HepG2 (cell line): ENCODE measurements around the gene CHMP6. TPM values are rescaled to one million over a fixed set of nuclear protein-coding genes. Genes with fewer than 3 reads are reported as not detected.

Source experiments
- CENPT ChIP-seq: sonication (generic); formaldehyde crosslinking; IDR thresholded peaks from 2 replicates; pipeline ENCODE4 v1.8.0; 2022; ENCODE audit warnings: low read depth, mild to moderate bottlenecking, moderate library complexity, missing genetic modification reagents
- HDAC1 ChIP-seq: sonication (generic); formaldehyde crosslinking; IDR thresholded peaks from 2 replicates; pipeline ENCODE4 v1.5.1; 2020; ENCODE audit warnings: mild to moderate bottlenecking, missing genetic modification reagents
- KMT2B ChIP-seq: IDR thresholded peaks from 2 replicates; pipeline ENCODE4 v1.6.1; 2016; ENCODE audit warnings: missing genetic modification reagents, missing compliant biosample characterization
- PPARG ChIP-seq: conservative IDR thresholded peaks from 2 replicates; pipeline ENCODE4 v1.6.1; 2016; ENCODE audit warnings: missing biosample characterization, missing genetic modification reagents
- RAD21 ChIP-seq: fragments of 450-650 bp; formaldehyde crosslinking; IDR thresholded peaks from 2 replicates; pipeline ENCODE4 v1.5.0; 2020; ENCODE audit warnings: mild to moderate bottlenecking
- SRY ChIP-seq: sonication (generic); formaldehyde crosslinking; IDR thresholded peaks from 2 replicates; pipeline ENCODE4 v1.8.0; 2022; ENCODE audit warnings: mild to moderate bottlenecking, missing genetic modification reagents
- ZBTB20 ChIP-seq: sonication (generic); formaldehyde crosslinking; IDR thresholded peaks from 2 replicates; pipeline ENCODE4 v1.8.1; 2023; ENCODE audit warnings: missing genetic modification reagents, low read depth, mild to moderate bottlenecking, borderline replicate concordance
- ZMYM2 ChIP-seq: sonication (generic); formaldehyde crosslinking; IDR thresholded peaks from 2 replicates; pipeline ENCODE4 v1.8.0; 2022; ENCODE audit warnings: mild to moderate bottlenecking, missing genetic modification reagents
- ZNF333 ChIP-seq: sonication (generic); formaldehyde crosslinking; IDR thresholded peaks from 2 replicates; pipeline ENCODE4 v1.4.0; 2020; ENCODE audit warnings: mild to moderate bottlenecking, missing genetic modification reagents, borderline replicate concordance
- ZNF337 ChIP-seq: sonication (generic); formaldehyde crosslinking; IDR thresholded peaks from 2 replicates; pipeline ENCODE4 v1.5.1; 2020; ENCODE audit warnings: missing genetic modification reagents, low read depth, mild to moderate bottlenecking, borderline replicate concordance
- ZNF589 ChIP-seq: sonication (generic); formaldehyde crosslinking; conservative IDR thresholded peaks from 2 replicates; pipeline ENCODE4 v1.8.0; 2022; ENCODE audit warnings: mild to moderate bottlenecking, moderate library complexity, missing genetic modification reagents
- ZNF713 ChIP-seq: sonication (generic); formaldehyde crosslinking; IDR thresholded peaks from 2 replicates; pipeline ENCODE4 v1.4.0; 2020; ENCODE audit warnings: mild to moderate bottlenecking, missing genetic modification reagents
- ZSCAN20 ChIP-seq: sonication (generic); formaldehyde crosslinking; IDR thresholded peaks from 2 replicates; pipeline ENCODE4 v1.4.0; 2020; ENCODE audit warnings: missing genetic modification reagents, mild to moderate bottlenecking, borderline replicate concordance
- ZSCAN25 ChIP-seq: sonication (generic); formaldehyde crosslinking; IDR thresholded peaks from 2 replicates; pipeline ENCODE4 v1.8.0; 2022; ENCODE audit warnings: mild to moderate bottlenecking, missing genetic modification reagents
- polyA plus RNA-seq, 8 experiments: library from polyadenylated mRNA; depleted of rRNA in 3 of 8; stranded (reverse) in 7 of 8; unstranded in 1 of 8; fragments of >200 nt; fragmentation: Illumina TruSeq in 4 of 8; extraction: Trizol in 4 of 8; gene quantifications; 2 replicates each; pipeline versions ENCODE4 v1.2.1 to v1.2.3, GENCODE V29; 2011 to 2016; ENCODE audit warnings: low read depth in 4 of 8, missing spikeins in 1 of 8, mixed read lengths in 1 of 8; ENCODE audit not compliant: insufficient read depth in 1 of 8
- total RNA-seq, 5 experiments: library from RNA; depleted of rRNA; stranded (reverse); fragments of >200 nt; fragmentation: Illumina TruSeq; extraction: Trizol; gene quantifications; 2 replicates each; pipeline ENCODE4 v1.2.3, GENCODE V29; 2016; ENCODE audit warnings: low read depth in 1 of 5
- TF ChIP-seq, protein P1 (sequence below): sonication (generic); formaldehyde crosslinking; IDR thresholded peaks from 2 replicates; pipeline ENCODE4 v1.5.0; 2020; ENCODE audit warnings: mild to moderate bottlenecking, missing genetic modification reagents, moderate library complexity
- TF ChIP-seq, protein P2 (sequence below), 2 experiments: fragments of 450-650 bp in 1 of 2; sonication (generic) in 1 of 2; formaldehyde crosslinking; IDR thresholded peaks; 2 replicates each; pipeline versions ENCODE4 v1.5.0 to v1.8.0; 2020 to 2022; ENCODE audit warnings: mild to moderate bottlenecking in 1 of 2, missing genetic modification reagents in 1 of 2
- TF ChIP-seq, protein P3 (sequence below): IDR thresholded peaks from 2 replicates; pipeline ENCODE4 v1.6.1; 2016; ENCODE audit warnings: control low read depth
- TF ChIP-seq, protein P4 (sequence below): IDR thresholded peaks from 2 replicates; pipeline ENCODE4 v1.6.1; 2016; ENCODE audit warnings: missing compliant biosample characterization, missing genetic modification reagents, borderline replicate concordance
- TF ChIP-seq, protein P5 (sequence below): sonication (generic); formaldehyde crosslinking; IDR thresholded peaks from 2 replicates; pipeline ENCODE4 v1.4.0; 2020; ENCODE audit warnings: missing genetic modification reagents

The CHMP6 gene
- total and polyA plus RNA-seq, 2 of the 13 experiments (the other 11 are each of a cell fraction or from before 2014, with no cell fraction given): 11.1 to 24.2 TPM

DNA sequence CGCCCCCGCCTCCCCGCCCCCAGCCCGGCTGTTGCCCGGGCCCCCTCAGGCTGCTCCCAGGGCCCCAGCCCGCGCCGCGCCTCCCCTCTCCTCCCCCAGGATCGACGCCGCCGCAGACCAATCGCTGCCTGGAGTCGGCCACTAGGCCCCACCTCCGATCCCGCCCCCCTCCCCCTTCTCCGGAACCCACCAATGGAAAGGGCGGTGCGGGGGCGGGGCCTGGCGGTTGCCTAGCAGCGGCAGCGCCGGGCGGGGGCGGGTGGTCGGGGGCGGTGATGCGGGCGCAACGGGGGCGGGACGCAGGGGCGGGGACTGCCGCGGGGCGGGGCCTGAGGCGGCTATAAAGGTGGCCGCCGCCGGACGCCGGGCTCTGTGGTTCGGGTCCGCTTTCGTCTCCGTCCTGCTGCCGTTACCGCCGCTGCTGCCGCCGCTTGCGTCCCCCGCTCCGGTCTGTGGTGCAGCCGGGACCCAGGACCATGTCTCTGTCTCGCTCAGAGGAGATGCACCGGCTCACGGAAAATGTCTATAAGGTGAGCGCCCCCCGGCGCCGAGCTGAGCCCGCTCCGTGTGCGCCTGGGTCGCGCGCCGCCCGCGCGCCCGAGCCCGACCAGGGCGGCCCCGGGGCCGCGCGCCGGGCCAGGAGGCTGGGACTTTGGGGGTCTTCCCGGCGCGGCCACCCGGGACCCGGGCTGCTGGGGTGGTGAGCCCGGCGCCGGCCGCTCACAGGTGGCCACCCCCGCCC, 43.3 kb downstream of the CHMP6 start, which contains the start of gene BAIAP2 (continued):
- TF ChIP-seq KMT2B (peak; percentile 70), ZSCAN25 (CRISPR knock-in tag) (peak; percentile 55), ZNF337 (CRISPR knock-in tag) (0 out of 2 replicates have a peak, but pooled peaks have one; percentile 76), HDAC1 (CRISPR knock-in tag) (peak; percentile 62), ZMYM2 (CRISPR knock-in tag) (no peak), ZNF589 (CRISPR knock-in tag) (no peak), ZNF713 (0 out of 2 replicates have a peak, but pooled peaks have one; percentile 84), ZBTB20 (CRISPR knock-in tag) (peak; percentile 30; the same call in 1 of the 2 replicates), RAD21 (peak; percentile 71), ZNF333 (CRISPR knock-in tag) (0 out of 2 replicates have a peak, but pooled peaks have one; percentile 76), SRY (CRISPR knock-in tag) (peak; percentile 91), PPARG (no peak), ZSCAN20 (CRISPR knock-in tag) (peak; percentile 25; the same call in 1 of the 2 replicates), CENPT (CRISPR knock-in tag) (0 out of 2 replicates have a peak, but pooled peaks have one; percentile 46)
- TF ChIP-seq, protein P1, sequence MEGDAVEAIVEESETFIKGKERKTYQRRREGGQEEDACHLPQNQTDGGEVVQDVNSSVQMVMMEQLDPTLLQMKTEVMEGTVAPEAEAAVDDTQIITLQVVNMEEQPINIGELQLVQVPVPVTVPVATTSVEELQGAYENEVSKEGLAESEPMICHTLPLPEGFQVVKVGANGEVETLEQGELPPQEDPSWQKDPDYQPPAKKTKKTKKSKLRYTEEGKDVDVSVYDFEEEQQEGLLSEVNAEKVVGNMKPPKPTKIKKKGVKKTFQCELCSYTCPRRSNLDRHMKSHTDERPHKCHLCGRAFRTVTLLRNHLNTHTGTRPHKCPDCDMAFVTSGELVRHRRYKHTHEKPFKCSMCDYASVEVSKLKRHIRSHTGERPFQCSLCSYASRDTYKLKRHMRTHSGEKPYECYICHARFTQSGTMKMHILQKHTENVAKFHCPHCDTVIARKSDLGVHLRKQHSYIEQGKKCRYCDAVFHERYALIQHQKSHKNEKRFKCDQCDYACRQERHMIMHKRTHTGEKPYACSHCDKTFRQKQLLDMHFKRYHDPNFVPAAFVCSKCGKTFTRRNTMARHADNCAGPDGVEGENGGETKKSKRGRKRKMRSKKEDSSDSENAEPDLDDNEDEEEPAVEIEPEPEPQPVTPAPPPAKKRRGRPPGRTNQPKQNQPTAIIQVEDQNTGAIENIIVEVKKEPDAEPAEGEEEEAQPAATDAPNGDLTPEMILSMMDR (CRISPR knock-in tag): peak; percentile 40
- TF ChIP-seq, protein P2, sequence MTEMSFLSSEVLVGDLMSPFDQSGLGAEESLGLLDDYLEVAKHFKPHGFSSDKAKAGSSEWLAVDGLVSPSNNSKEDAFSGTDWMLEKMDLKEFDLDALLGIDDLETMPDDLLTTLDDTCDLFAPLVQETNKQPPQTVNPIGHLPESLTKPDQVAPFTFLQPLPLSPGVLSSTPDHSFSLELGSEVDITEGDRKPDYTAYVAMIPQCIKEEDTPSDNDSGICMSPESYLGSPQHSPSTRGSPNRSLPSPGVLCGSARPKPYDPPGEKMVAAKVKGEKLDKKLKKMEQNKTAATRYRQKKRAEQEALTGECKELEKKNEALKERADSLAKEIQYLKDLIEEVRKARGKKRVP (CRISPR knock-in tag; IDR thresholded peaks at IDR 0.05): 0 out of 4 replicates have a peak, but pooled peaks of 1 of the 2 experiments have one; percentile 21
- TF ChIP-seq, protein P3, sequence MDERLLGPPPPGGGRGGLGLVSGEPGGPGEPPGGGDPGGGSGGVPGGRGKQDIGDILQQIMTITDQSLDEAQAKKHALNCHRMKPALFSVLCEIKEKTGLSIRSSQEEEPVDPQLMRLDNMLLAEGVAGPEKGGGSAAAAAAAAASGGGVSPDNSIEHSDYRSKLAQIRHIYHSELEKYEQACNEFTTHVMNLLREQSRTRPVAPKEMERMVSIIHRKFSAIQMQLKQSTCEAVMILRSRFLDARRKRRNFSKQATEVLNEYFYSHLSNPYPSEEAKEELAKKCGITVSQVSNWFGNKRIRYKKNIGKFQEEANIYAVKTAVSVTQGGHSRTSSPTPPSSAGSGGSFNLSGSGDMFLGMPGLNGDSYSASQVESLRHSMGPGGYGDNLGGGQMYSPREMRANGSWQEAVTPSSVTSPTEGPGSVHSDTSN: peak; percentile 90
- TF ChIP-seq, protein P4, sequence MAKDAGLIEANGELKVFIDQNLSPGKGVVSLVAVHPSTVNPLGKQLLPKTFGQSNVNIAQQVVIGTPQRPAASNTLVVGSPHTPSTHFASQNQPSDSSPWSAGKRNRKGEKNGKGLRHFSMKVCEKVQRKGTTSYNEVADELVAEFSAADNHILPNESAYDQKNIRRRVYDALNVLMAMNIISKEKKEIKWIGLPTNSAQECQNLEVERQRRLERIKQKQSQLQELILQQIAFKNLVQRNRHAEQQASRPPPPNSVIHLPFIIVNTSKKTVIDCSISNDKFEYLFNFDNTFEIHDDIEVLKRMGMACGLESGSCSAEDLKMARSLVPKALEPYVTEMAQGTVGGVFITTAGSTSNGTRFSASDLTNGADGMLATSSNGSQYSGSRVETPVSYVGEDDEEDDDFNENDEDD: peak; percentile 30; the same call in 1 of the 2 replicates
- TF ChIP-seq, protein P5, sequence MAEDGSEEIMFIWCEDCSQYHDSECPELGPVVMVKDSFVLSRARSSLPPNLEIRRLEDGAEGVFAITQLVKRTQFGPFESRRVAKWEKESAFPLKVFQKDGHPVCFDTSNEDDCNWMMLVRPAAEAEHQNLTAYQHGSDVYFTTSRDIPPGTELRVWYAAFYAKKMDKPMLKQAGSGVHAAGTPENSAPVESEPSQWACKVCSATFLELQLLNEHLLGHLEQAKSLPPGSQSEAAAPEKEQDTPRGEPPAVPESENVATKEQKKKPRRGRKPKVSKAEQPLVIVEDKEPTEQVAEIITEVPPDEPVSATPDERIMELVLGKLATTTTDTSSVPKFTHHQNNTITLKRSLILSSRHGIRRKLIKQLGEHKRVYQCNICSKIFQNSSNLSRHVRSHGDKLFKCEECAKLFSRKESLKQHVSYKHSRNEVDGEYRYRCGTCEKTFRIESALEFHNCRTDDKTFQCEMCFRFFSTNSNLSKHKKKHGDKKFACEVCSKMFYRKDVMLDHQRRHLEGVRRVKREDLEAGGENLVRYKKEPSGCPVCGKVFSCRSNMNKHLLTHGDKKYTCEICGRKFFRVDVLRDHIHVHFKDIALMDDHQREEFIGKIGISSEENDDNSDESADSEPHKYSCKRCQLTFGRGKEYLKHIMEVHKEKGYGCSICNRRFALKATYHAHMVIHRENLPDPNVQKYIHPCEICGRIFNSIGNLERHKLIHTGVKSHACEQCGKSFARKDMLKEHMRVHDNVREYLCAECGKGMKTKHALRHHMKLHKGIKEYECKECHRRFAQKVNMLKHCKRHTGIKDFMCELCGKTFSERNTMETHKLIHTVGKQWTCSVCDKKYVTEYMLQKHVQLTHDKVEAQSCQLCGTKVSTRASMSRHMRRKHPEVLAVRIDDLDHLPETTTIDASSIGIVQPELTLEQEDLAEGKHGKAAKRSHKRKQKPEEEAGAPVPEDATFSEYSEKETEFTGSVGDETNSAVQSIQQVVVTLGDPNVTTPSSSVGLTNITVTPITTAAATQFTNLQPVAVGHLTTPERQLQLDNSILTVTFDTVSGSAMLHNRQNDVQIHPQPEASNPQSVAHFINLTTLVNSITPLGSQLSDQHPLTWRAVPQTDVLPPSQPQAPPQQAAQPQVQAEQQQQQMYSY: peak; percentile 47; the same call in 1 of the 2 replicates
